ENCODE measurements around the gene FOXJ2.
A peak's percentile ranks its signal among the peaks of the same experiment; 100 is the strongest.
"Not testable (repeated sequence)": the region's sequence is repeated elsewhere in the genome, so short reads cannot be mapped to it uniquely, and the experiment has no call there.

The FOXJ2 gene

GRCh38 chr12:8032242-8033152 lies at the start of gene FOXJ2:
TSS of gene FOXJ2 (plus strand) at chr12:8032716. CDS start at chr12:8039833, 7,117 bp downstream.
- no peak for DNase-seq (ENCODE audit: low read depth)
- H3K4me3 ChIP-seq (ENCODE audit: low read depth, low read length): peak within 1 kb of the TSS; percentile 94
- TF ChIP-seq, protein P1, sequence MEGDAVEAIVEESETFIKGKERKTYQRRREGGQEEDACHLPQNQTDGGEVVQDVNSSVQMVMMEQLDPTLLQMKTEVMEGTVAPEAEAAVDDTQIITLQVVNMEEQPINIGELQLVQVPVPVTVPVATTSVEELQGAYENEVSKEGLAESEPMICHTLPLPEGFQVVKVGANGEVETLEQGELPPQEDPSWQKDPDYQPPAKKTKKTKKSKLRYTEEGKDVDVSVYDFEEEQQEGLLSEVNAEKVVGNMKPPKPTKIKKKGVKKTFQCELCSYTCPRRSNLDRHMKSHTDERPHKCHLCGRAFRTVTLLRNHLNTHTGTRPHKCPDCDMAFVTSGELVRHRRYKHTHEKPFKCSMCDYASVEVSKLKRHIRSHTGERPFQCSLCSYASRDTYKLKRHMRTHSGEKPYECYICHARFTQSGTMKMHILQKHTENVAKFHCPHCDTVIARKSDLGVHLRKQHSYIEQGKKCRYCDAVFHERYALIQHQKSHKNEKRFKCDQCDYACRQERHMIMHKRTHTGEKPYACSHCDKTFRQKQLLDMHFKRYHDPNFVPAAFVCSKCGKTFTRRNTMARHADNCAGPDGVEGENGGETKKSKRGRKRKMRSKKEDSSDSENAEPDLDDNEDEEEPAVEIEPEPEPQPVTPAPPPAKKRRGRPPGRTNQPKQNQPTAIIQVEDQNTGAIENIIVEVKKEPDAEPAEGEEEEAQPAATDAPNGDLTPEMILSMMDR (IDR thresholded peaks at IDR 0.05; ENCODE audit: low read depth, low read length, missing control alignments): no peak

GRCh38 chr12:7983019-7983418 lies 49.5 kb upstream of the FOXJ2 start:
- DNase-seq (ENCODE audit: low read depth); H3K4me3 ChIP-seq (ENCODE audit: low read depth, low read length): not testable (repeated sequence)

- not testable (repeated sequence) for H3K4me3 ChIP-seq (ENCODE audit: low read depth, low read length); DNase-seq (ENCODE audit: low read depth)
Observed at GRCh38 chr12:7983460-7983859, 49.1 kb upstream of the FOXJ2 start.

DNA sequence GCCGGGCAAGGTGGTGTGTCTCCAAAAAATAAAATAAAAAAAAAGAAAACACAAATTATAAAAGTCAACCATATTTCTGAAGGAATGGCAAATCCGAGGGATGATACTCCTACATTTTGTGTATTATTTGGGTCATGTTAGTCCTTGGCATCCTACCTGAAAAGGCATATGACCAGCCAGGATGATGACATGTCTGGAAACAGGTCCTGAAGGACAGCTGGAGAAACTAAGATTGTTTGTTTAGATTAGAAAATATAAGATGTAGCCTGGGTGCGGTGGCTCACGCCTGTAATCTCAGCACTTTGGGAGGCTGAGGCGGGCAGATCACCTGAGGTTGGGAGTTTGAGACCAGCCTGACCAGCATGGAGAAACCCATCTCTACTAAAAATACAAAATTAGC lies 47.6 kb upstream of the FOXJ2 start:
- no peak overlapping the region for H3K4me3 ChIP-seq (ENCODE audit: low read depth, low read length)
- TF ChIP-seq, protein P1 (IDR thresholded peaks at IDR 0.05; ENCODE audit: low read depth, low read length, missing control alignments): no peak
- no peak for DNase-seq (ENCODE audit: low read depth)

- H3K4me3 ChIP-seq (ENCODE audit: low read depth, low read length): no peak overlapping the region
- no peak for DNase-seq (ENCODE audit: low read depth)
Observed at GRCh38 chr12:7985802-7986418, 46.6 kb upstream of the FOXJ2 start.

GRCh38 chr12:7989827-7990491 lies 42.6 kb upstream of the FOXJ2 start:
- H3K4me3 ChIP-seq (ENCODE audit: low read depth, low read length): no peak overlapping the region
- DNase-seq (ENCODE audit: low read depth): peak; percentile 16

More at GRCh38 chr12:7985802-7986418, 46.6 kb upstream of the FOXJ2 start:
- TF ChIP-seq, protein P1 (IDR thresholded peaks at IDR 0.05; ENCODE audit: low read depth, low read length, missing control alignments): no peak

DNA sequence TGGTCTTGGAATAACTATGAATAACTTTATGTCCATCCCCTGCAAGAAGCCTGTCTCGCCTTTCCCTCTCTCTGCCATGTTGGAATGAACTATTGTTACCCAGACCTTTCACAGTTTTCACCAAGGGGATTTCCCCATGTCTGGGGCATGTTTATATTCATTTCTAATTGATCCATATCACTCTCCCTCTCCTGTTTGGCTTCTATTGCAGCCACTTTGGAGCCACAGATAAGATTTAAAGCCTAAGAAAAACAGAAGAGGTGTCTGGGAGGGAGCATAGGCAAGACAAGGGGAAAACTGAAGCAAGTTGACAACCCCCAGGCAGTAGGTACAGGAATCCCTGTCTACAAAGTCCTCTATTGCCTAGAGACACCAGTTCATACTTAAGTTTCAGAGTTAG lies 41.0 kb upstream of the FOXJ2 start:
- DNase-seq (ENCODE audit: low read depth): no peak
- H3K4me3 ChIP-seq (ENCODE audit: low read depth, low read length): no peak overlapping the region
- TF ChIP-seq, protein P1 (IDR thresholded peaks at IDR 0.05; ENCODE audit: low read depth, low read length, missing control alignments): no peak

More at GRCh38 chr12:7989827-7990491, 42.6 kb upstream of the FOXJ2 start:
- TF ChIP-seq, protein P1 (IDR thresholded peaks at IDR 0.05; ENCODE audit: low read depth, low read length, missing control alignments): no peak
